PC-3 (cell line): ENCODE data around the gene ANGPTL2. TPM values are rescaled to one million over a fixed set of nuclear protein-coding genes. Genes with fewer than 3 reads are reported as not detected.

Experiments
- ATAC-seq: fragments of 200-7000 bp; cut with Tn5 transposase; 2 replicates; pipeline ENCODE4 v1.9.1; 2020; ENCODE audit warnings: mild to moderate bottlenecking, moderate library complexity
- BruUV-seq: library from RNA; stranded (reverse); fragments of 400-500 nt; replicated peaks from 2 replicates; lab custom pipeline; 2021; lab: Mats Ljungman, UMichigan
- CTCF ChIA-PET: fragments of 300-600 bp; sonication (Branson Sonifier 250); formaldehyde crosslinking; loops from one replicate; lab custom pipeline; 2022; ENCODE audit warnings: antibody characterized with exemption; lab: Charles Lee
- POLR2A ChIA-PET: fragments of 300-600 bp; sonication (Branson Sonifier 250); formaldehyde crosslinking; loops from one replicate; lab custom pipeline; 2022; ENCODE audit warnings: antibody characterized with exemption; ENCODE audit not compliant: unreplicated experiment; lab: Charles Lee
- DNase-seq: peaks from one replicate; pipeline ENCODE4 v3.0.0-alpha.2; 2015
- H2AFZ ChIP-seq: fragments of 300-600 bp; sonication (generic); 2 replicates; pipeline ENCODE4 v1.6.0; 2016; ENCODE audit warnings: antibody characterized with exemption, low read length
- H3F3A ChIP-seq: fragments of 300-600 bp; sonication (generic); one replicate; pipeline ENCODE4 v1.6.0; 2017; ENCODE audit warnings: antibody characterized with exemption, low read length, control low read depth, mild to moderate bottlenecking; ENCODE audit not compliant: unreplicated experiment
- H3K27ac ChIP-seq: fragments of 300-600 bp; sonication (generic); 2 replicates; pipeline ENCODE4 v1.5.1; 2016; ENCODE audit warnings: mild to moderate bottlenecking, low read length
- H3K27me3 ChIP-seq: fragments of 300-600 bp; sonication (generic); 2 replicates; pipeline ENCODE4 v1.6.1; 2016; ENCODE audit warnings: low read length, mixed read lengths
- H3K36me3 ChIP-seq: fragments of 300-600 bp; sonication (generic); 2 replicates; pipeline ENCODE4 v1.6.1; 2016; ENCODE audit warnings: low read depth, mixed run types, low read length, mixed read lengths
- H3K4me1 ChIP-seq: fragments of 300-600 bp; sonication (generic); 2 replicates; pipeline ENCODE4 v1.5.1; 2016; ENCODE audit warnings: low read length; ENCODE audit not compliant: insufficient read depth
- H3K4me2 ChIP-seq: fragments of 300-600 bp; sonication (generic); 2 replicates; pipeline ENCODE4 v1.6.0; 2016; ENCODE audit warnings: low read length
- H3K4me3 ChIP-seq: fragments of 300-600 bp; sonication (generic); 2 replicates; pipeline ENCODE4 v1.5.1; 2016; ENCODE audit warnings: mild to moderate bottlenecking, low read length, mixed read lengths
- H3K79me2 ChIP-seq: fragments of 300-600 bp; sonication (generic); 2 replicates; pipeline ENCODE4 v1.6.1; 2017; ENCODE audit warnings: low read length, mixed read lengths
- H3K9ac ChIP-seq: fragments of 300-600 bp; sonication (generic); 2 replicates; pipeline ENCODE4 v1.6.0; 2016; ENCODE audit warnings: mild to moderate bottlenecking, low read length
- H3K9me2 ChIP-seq: fragments of 300-600 bp; sonication (generic); replicated peaks from 2 replicates; pipeline ENCODE4 v1.6.1; 2016; ENCODE audit warnings: mixed run types, low read length, mixed read lengths
- H3K9me3 ChIP-seq: fragments of 300-600 bp; sonication (generic); 2 replicates; pipeline ENCODE4 v1.6.1; 2016; ENCODE audit warnings: low read length, mixed read lengths
- H4K20me1 ChIP-seq: fragments of 300-600 bp; sonication (generic); 2 replicates; pipeline ENCODE4 v1.6.1; 2016; ENCODE audit warnings: low read length, mixed read lengths
- EZH2 ChIP-seq: fragments of 300-600 bp; sonication (generic); IDR thresholded peaks from one replicate; pipeline ENCODE4 v1.6.1; 2017; ENCODE audit warnings: antibody characterized with exemption, mild to moderate bottlenecking, low read length; ENCODE audit not compliant: unreplicated experiment
- EZH2phosphoT487 ChIP-seq: fragments of 300-600 bp; sonication (generic); IDR thresholded peaks from 2 replicates; pipeline ENCODE4 v1.6.1; 2018; ENCODE audit warnings: mild to moderate bottlenecking, antibody characterized with exemption, low read length, borderline replicate concordance
- intact Hi-C: fragments of 100-400 bp; cut with micrococcal nuclease; formaldehyde crosslinking; loops from 2 replicates; pipeline ENCODE4 v1.9.0; 2023
- total RNA-seq: library from RNA; depleted of rRNA; stranded (reverse); fragments of >200 nt; gene quantifications from 2 replicates; pipeline ENCODE4 v1.2.3, GENCODE V29; 2014
- TF ChIP-seq, protein P1 (sequence below): fragments of 300-600 bp; sonication (generic); conservative IDR thresholded peaks from 2 replicates; pipeline ENCODE4 v1.5.1; 2017; ENCODE audit warnings: antibody characterized with exemption, low read depth, mild to moderate bottlenecking, low read length

The ANGPTL2 gene
- total RNA-seq, 1 experiment from 2014 or later: 0.07 TPM

DNA sequence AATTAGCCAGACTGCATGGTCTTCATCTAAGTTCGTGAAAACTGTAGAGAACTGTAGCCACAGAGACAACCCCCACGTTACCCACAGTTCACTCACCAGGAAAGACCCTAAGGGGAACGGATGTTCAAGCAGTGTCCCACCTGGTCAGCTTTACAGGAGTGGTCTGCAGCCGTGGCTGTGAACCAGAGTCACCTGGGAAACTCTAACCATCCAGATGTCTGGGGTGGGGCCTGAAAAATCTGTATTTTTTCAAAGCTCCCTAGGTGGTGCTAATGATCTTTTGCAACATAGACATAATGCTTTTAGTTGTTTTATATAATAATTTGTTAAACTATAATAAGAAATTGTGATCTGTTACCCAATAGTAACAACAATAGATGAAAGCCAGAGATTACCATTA is 47.7 kb upstream of the ANGPTL2 start:
- DNase-seq (no peak), ATAC-seq (no peak)
- Histone ChIP-seq H3F3A (no peaks in the 10 kb centered on the region), H3K79me2 (no peaks in the 10 kb centered on the region), H3K4me1 (peaks cover 11% of the 10 kb centered on the region), H3K4me2 (no peak overlapping the region), H3K36me3 (no peaks in the 10 kb centered on the region), H3K9ac (no peak overlapping the region), H3K27me3 (no peaks in the 10 kb centered on the region), H2AFZ (no peak overlapping the region), H3K9me3 (no peaks in the 10 kb centered on the region), H3K9me2 (no peaks in the 10 kb centered on the region), H3K4me3 (no peak overlapping the region), H4K20me1 (no peaks in the 10 kb centered on the region), H3K27ac (no peak overlapping the region)
- no peak for TF ChIP-seq EZH2
- TF ChIP-seq, protein P1, sequence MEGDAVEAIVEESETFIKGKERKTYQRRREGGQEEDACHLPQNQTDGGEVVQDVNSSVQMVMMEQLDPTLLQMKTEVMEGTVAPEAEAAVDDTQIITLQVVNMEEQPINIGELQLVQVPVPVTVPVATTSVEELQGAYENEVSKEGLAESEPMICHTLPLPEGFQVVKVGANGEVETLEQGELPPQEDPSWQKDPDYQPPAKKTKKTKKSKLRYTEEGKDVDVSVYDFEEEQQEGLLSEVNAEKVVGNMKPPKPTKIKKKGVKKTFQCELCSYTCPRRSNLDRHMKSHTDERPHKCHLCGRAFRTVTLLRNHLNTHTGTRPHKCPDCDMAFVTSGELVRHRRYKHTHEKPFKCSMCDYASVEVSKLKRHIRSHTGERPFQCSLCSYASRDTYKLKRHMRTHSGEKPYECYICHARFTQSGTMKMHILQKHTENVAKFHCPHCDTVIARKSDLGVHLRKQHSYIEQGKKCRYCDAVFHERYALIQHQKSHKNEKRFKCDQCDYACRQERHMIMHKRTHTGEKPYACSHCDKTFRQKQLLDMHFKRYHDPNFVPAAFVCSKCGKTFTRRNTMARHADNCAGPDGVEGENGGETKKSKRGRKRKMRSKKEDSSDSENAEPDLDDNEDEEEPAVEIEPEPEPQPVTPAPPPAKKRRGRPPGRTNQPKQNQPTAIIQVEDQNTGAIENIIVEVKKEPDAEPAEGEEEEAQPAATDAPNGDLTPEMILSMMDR: no peak
- TF ChIP-seq EZH2phosphoT487: no peak
- CTCF ChIA-PET: no interaction called here
- intact Hi-C loops: no loop called here
- no TSS peak for BruUV-seq
- POLR2A ChIA-PET: no interaction called here

DNA sequence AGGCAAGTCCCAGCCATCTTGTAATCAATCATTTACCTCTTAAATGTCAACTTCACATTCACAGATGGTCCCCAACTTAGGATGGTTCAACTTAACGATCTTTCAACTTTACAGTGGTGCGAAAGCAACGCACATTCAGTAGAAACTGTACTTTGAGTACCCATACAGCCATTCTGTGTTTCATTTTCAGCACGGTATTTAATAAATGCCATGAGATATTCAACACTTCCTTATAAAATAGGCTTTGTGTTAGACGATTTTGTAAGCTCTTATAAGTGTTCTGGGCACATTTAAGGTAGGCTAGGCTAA is 47.1 kb upstream of the ANGPTL2 start:
- no peaks in the 10 kb centered on the region for H3K79me2 ChIP-seq
- H3F3A ChIP-seq: no peaks in the 10 kb centered on the region
- BruUV-seq: no TSS peak
- H3K27ac ChIP-seq: no peak overlapping the region
- no peak overlapping the region for H3K4me3 ChIP-seq
- TF ChIP-seq EZH2phosphoT487: no peak
- TF ChIP-seq, protein P1: no peak
- TF ChIP-seq EZH2: no peak
- no peaks in the 10 kb centered on the region for H4K20me1 ChIP-seq
- ChIA-PET POLR2A (no interaction called here), CTCF (no interaction called here)
- ATAC-seq (no peak), DNase-seq (no peak)
- H2AFZ ChIP-seq: no peak overlapping the region
- no peaks in the 10 kb centered on the region for H3K36me3 ChIP-seq
- no peaks in the 10 kb centered on the region for H3K9me3 ChIP-seq
- H3K4me1 ChIP-seq: peaks cover 11% of the 10 kb centered on the region
- intact Hi-C loops: no loop called here
- no peaks in the 10 kb centered on the region for H3K27me3 ChIP-seq
- H3K4me2 ChIP-seq: no peak overlapping the region
- no peaks in the 10 kb centered on the region for H3K9me2 ChIP-seq
- no peak overlapping the region for H3K9ac ChIP-seq

DNA sequence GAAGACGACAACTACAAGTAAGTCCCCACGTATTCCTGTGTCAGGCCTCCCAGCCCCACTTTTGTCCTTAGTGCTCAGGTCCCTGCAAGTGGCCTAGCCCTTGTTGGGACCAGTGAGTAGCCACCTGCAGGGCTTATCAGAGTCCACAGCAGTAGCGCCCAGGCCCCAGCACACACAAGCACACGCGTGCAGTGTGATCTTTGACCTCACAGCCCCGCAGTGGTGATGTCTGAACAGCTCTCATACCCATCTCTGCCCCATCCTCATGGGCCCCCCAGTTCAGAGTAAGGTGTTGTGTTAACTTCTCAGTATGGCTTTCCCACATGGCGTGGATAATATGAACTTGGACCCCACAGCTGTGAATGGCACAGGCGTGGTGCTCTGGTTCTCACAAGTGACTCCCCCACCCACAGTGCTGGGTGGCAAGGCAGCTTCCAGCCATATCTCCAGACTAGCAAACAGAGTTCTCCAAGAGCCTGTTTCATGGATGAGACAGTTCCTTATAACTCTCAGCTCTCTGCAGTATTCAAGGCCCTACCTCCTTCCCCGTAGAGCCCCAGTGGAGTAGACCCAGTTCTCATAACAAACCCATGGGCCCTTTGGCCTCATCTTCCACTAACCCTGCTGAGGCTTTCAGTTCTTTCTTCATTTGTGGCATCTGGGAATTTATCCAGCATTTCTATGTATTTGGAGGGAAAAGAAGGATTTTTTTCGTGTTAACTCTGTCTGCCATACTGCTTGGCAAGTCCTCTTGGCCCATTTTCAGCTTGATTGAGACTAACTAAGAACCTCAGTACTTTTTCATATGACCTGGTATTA is 46.5 kb upstream of the ANGPTL2 start:
- no peak for TF ChIP-seq EZH2
- no peak for TF ChIP-seq EZH2phosphoT487
- TF ChIP-seq, protein P1: no peak
- Histone ChIP-seq H4K20me1 (no peaks in the 10 kb centered on the region), H3K9me3 (no peaks in the 10 kb centered on the region), H2AFZ (no peak overlapping the region), H3K9ac (no peak overlapping the region), H3K4me3 (no peak overlapping the region), H3K4me2 (no peak overlapping the region), H3F3A (no peaks in the 10 kb centered on the region), H3K27me3 (no peaks in the 10 kb centered on the region), H3K4me1 (peaks cover 11% of the 10 kb centered on the region), H3K79me2 (no peaks in the 10 kb centered on the region), H3K9me2 (no peaks in the 10 kb centered on the region), H3K27ac (no peak overlapping the region), H3K36me3 (no peaks in the 10 kb centered on the region)
- DNase-seq (no peak), ATAC-seq (no peak)
- POLR2A ChIA-PET: no interaction called here
- CTCF ChIA-PET: no interaction called here
- intact Hi-C loops: no loop called here
- no TSS peak for BruUV-seq
